ENCODE results near the gene PRR7.
"Not testable (repeated sequence)": the region's sequence is repeated elsewhere in the genome, so short reads cannot be mapped to it uniquely, and the experiment has no call there.

The PRR7 gene

GRCh38 chr5:177446200-177447065 lies at the start of gene PRR7:
Gene PRR7, plus strand, starts transcription at chr5:177446814. Its CDS starts 8,254 bp downstream, at chr5:177455068.
- DNase-seq: peak; percentile 58 to 85 (median 74)

GRCh38 chr5:177397875-177398390 lies 48.7 kb upstream of the PRR7 start:
- DNase-seq: no peak

DNA sequence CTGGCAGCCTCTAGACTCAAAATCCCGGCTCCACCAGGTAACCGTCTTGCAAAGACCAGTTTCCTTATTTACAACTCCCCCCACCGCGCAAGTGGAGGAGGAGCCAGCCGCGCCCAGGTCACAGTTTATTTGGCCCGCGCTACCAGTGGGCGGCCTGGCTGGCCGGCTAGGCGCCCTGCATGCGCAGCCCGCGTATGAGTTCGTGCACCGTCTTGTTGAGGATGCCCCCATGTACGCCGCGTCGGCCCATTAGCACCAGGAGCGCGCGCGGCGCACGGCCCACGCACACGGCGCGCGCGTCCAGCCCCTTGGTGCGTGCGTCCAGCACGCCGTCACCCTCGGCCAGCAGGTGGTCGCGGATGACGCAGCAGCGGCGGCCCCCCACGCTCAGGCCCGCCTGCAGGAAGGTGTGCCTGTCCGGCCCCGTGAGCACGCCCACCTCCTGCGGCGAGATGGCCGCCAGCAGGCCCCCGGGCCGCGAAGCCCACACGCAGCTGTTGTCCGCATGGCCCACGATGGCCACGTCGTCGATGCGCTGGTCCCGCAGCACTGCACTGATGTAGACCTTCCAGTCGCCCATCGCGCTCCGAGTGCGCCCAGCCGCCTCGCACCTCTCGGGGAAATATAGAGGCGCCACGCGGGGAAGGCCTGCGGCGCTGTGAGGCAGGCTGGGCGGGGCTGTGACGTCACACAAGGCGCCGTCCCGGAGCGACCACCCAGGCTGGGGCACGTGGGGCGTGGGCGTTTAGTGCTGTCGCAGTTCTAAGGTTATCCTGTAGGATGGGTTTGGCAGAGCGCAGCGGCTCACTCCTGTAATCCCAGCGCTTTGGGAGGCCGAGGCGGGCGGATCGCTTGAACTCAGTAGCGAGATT lies 46.4 kb upstream of the PRR7 start, which contains the start of gene PFN3:
Gene PFN3, minus strand, starts transcription at position 665 of the 872 bp plus-strand sequence. Its CDS starts 85 bp downstream, at position 580.
- no peak for DNase-seq

DNA sequence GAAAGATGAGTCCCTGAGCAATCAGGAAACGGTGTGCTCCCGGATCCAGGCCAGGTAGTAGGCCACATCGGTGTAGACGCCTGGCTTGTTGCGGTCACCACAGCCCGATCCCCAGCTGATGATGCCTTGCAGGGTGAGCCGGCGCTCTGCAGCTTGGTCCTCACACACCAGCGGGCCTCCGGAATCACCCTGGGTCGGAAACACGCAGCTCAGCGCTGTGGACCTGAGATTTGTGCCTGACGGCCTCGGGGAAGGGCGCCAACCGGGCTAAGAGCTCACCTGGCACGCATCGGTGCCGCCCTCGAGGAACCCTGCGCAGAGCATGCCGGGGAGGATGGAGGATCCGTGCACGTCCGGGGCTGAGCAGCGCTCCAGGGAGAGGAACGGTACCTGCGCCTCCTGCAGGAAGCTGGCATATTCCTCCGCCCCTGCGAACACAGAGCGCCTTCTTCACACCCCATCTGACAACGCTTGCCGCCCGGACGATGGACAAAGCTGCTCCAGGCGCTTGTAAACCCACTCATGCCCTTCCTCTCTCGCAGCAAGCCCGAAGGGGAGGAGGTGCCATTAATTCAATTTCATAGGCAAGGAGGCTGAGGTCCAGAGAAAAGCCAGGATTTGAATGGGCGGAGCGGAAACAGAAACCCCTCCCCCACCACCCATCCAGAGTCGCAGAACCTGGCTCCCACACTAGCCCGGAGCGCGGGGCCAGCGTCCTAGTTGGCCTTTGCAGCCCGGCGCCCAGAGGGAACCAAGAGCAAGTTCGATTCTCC lies 44.2 kb upstream of the PRR7 start:
- DNase-seq: peak; percentile 51 to 67 (median 63)

GRCh38 chr5:177403102-177403791 lies 43.4 kb upstream of the PRR7 start:
- peak; percentile 35 to 60 (median 54) for DNase-seq

GRCh38 chr5:177403792-177404640 lies 42.6 kb upstream of the PRR7 start:
- DNase-seq: peak; percentile 60 to 85 (median 74)

DNA sequence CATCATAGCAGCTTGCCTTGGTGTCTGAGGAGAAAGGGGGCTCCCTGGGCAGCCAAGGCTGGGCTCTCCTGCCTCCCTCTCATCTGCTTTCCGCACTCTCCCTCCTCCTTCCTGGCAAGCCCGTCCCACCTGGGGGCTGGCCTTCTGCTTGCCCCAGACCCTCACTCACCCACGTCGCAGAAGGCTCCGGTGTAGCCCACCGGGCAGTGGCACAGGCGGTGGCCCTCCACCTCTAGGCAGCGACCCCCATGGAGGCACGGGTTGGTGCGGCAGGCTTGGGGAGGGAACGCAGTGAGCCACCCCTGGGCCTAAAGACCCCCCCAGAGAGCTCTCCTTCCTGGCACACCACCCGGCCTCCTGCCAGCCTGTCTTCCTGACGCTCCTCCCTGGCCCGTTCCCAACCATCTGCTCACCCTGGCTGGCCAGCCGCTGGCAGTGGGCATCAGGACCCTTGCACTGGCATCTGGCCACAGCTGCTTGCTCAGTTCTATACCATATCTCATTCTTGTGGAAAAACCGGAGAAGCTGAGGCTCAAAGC lies 41.9 kb upstream of the PRR7 start:
- DNase-seq: no peak

DNA sequence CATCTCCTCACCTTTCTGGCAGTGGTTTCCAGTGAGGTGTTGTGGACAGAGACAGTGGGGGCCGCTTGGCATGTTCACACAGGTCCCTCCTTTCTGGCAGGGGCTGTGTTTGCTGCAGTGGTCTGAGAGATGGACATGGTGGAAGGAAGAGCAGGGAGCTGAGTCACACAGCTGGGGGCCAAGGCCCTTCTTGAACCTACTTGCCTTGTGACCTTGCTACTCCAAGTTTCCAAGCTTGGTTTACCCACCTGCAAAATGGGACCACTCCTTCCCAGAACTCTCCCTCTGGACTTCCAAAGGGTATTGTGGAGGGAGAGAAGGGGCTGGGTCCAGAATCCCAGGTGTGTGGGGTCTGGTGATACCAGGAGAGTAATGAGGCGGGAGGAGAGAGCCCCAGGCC lies 41.3 kb upstream of the PRR7 start:
- no peak for DNase-seq

DNA sequence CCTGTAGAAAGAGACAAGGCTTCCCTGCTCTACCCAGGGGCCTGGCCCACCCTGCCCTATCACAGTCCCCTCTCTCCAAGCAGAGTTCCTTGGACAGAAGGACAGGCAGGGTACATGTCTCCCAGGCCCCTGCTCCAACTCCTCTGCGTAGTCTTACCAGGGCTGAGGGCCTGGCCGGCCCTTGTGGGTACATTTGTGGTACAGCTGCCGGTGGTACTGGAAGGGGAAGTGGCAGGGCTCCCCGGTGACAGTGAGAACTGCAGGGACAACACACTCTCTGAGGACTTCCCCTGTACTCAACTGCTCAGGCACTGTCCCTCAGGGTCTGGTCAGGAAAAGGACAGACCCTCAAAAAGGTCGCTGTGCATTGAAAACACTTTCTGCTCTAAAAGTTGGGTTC lies 40.8 kb upstream of the PRR7 start:
- no peak for DNase-seq

- no peak for DNase-seq
These were observed 37.4 kb upstream of the PRR7 start, which contains the start of gene F12 for GRCh38 chr5:177409043-177409801. Gene F12, minus strand, starts transcription at chr5:177409564. Its CDS starts 37 bp downstream, at chr5:177409527.

GRCh38 chr5:177410575-177410974 lies 36.0 kb upstream of the PRR7 start:
- DNase-seq: no peak

- DNase-seq: no peak
These were observed 33.9 kb upstream of the PRR7 start for GRCh38 chr5:177412603-177413233.

DNA sequence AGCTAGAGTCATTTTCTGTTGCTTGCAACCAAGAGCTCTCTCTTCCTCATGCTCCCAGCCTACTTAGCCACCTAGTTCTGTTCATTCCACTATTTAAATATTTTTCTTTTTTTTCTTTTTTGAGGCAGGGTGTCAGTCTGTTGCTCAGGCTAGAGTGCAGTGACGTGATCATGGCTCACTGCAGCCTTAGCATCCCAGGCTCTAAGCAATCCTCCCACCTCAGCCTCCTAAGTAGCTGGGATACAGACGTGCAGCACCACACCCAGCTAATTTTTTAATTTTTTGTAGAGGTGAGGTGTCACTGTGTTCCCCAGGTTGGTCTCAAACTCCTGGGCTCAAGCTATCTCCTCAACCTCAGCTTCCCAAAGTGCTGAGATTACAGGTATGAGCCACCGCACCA lies 32.1 kb upstream of the PRR7 start:
- no peak for DNase-seq

GRCh38 chr5:177417081-177417480 lies 29.5 kb upstream of the PRR7 start:
- DNase-seq: not testable (repeated sequence)

- no peak for DNase-seq
These were observed 27.6 kb upstream of the PRR7 start for GRCh38 chr5:177419046-177419445.

DNA sequence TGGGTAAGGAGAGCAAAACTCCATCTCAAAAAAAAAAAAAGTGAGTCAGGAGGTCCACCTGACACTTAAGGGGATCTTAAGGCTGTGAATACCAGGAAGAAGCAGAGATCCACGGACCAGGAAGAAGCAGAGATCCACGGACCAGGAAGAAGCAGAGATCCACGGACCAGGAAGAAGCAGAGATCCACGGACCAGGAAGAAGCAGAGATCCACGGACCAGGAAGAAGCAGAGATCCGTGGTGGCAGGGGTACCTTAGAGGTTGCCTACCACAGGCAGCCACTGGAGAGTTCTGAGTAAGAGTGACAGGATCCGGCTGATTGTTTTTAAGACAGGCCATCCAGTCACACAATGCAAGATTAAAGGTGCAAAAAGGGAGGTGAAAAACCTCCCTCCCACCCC lies 26.1 kb upstream of the PRR7 start:
- not testable (repeated sequence) for DNase-seq

DNA sequence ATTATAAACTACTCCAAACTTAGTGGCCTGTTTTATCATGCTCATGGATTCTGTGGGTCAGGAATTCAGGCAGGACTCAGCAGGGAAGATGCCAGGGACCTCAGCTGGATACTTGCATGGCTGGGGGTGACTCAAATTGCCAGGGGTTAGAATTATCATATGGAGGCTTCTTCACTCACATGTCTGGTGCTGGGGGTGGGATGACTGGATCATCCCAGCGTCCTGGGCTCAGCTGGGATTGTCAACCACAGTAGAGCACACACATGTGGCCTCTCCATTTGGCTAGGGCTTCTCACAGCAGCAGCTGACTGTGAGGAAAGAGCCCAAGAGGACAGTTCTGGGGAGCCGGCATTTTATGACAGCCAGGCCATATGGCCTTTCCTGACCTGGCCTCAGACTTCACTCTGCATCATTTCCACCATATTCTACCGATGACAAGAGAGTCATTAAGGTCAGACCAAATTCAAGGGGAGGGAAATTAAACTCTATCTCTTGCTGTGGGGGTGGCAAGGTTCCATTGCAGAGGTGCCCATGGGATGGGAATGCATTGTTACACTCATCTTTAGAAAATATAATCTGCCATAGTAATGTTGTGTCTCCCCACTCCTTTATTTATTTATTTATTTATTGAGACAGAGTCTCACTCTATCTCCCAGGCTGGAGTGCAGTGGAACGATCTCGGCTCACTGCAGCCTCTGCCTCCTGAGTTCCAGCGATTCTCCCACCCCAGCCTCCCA lies 25.4 kb upstream of the PRR7 start:
- DNase-seq: no peak

- no peak for DNase-seq
These were observed 22.9 kb upstream of the PRR7 start for GRCh38 chr5:177423671-177424070.

Data from stimulated activated naive CD4-positive, alpha-beta T cell (primary cell).